DMS153 (cell line): ENCODE results near the gene SEPTIN10.
"Not testable (repeated sequence)": the region's sequence is repeated elsewhere in the genome, so short reads cannot be mapped to it uniquely, and the experiment has no call there.

Source experiments
- DNase-seq: peaks from one replicate; lab custom pipeline; 2025; lab: John Stamatoyannopoulos, UW

The SEPTIN10 gene

GRCh38 chr2:109545828-109546713 is 67.7 kb downstream of the SEPTIN10 start:
- DNase-seq = no peak

- DNase-seq = no peak
Observed at GRCh38 chr2:109542384-109542783, 71.4 kb downstream of the SEPTIN10 start.

- no peak for DNase-seq
Observed at GRCh38 chr2:109538546-109538945, 75.2 kb downstream of the SEPTIN10 start.

- DNase-seq = no peak
Observed at GRCh38 chr2:109537565-109538222, 76.1 kb downstream of the SEPTIN10 start.

- not testable (repeated sequence) for DNase-seq
Observed at GRCh38 chr2:109536556-109536955, 77.2 kb downstream of the SEPTIN10 start.

GRCh38 chr2:109535217-109535946 is 78.4 kb downstream of the SEPTIN10 start:
- DNase-seq = no peak

- no peak for DNase-seq
Observed at GRCh38 chr2:109533823-109534222, 79.9 kb downstream of the SEPTIN10 start.

- no peak for DNase-seq
Observed at GRCh38 chr2:109532728-109533076, 81.1 kb downstream of the SEPTIN10 start.

GRCh38 chr2:109531896-109532727 is 81.7 kb downstream of the SEPTIN10 start:
- no peak for DNase-seq

GRCh38 chr2:109531221-109531620 is 82.5 kb downstream of the SEPTIN10 start:
- no peak for DNase-seq

GRCh38 chr2:109530712-109531111 is 83.1 kb downstream of the SEPTIN10 start:
- DNase-seq = no peak

- DNase-seq = no peak
Observed at GRCh38 chr2:109529532-109530449, 84.0 kb downstream of the SEPTIN10 start.

GRCh38 chr2:109528811-109529501 is 84.8 kb downstream of the SEPTIN10 start:
- no peak for DNase-seq

GRCh38 chr2:109527846-109528705 is 85.7 kb downstream of the SEPTIN10 start:
- no peak for DNase-seq

- DNase-seq = no peak
Observed at GRCh38 chr2:109527079-109527478, 86.7 kb downstream of the SEPTIN10 start.

- no peak for DNase-seq
Observed at GRCh38 chr2:109526442-109526970, 87.3 kb downstream of the SEPTIN10 start.

- no peak for DNase-seq
Observed at GRCh38 chr2:109525836-109526235, 87.9 kb downstream of the SEPTIN10 start.

- no peak for DNase-seq
Observed at GRCh38 chr2:109523536-109524361, 90.0 kb downstream of the SEPTIN10 start.
